ENCODE results near the gene RHOT2. TPM values are rescaled to one million over a fixed set of nuclear protein-coding genes. Genes with fewer than 3 reads are reported as not detected.

RHOT2 gene
- total and polyA plus RNA-seq, 9 of the 15 experiments (the other 6 are each of a cell fraction or from before 2014, with no cell fraction given), result 5.0 to 373 (median 112) TPM

- TF ChIP-seq UBTF (IDR thresholded peaks at IDR 0.05; ENCODE audit: borderline replicate concordance in 1 of 2, low read depth in 2 of 2, low read length in 2 of 2) (peak in 1 of 2 experiments; percentile 38; a peak in 1 of 4 replicates), ZNF511 (CRISPR knock-in tag; IDR thresholded peaks at IDR 0.05) (peak; percentile 21; the same call in 1 of the 2 replicates), KDM2B (CRISPR knock-in tag; IDR thresholded peaks at IDR 0.05) (peak; percentile 17; the same call in 1 of the 2 replicates), BACH1 (tag; IDR thresholded peaks at IDR 0.05) (no peak), KDM5B (IDR thresholded peaks at IDR 0.05; ENCODE audit: insufficient replicate concordance, low read depth, low read length) (peak; percentile 50), ATF1 (CRISPR knock-in tag; IDR thresholded peaks at IDR 0.05) (no peak), ATF1 (tag; IDR thresholded peaks at IDR 0.05) (0 out of 2 replicates have a peak, but pooled peaks have one; percentile 40), SAFB (IDR thresholded peaks at IDR 0.05; ENCODE audit: borderline replicate concordance, low read depth, low read length) (0 out of 2 replicates have a peak, but pooled peaks have one; percentile 36), KLF1 (tag; IDR thresholded peaks at IDR 0.05) (no peak), THAP7 (CRISPR knock-in tag; IDR thresholded peaks at IDR 0.05) (no peak), PHF8 (IDR thresholded peaks at IDR 0.05; ENCODE audit: borderline replicate concordance, low read length) (peak; percentile 34; the same call in 1 of the 2 replicates), NR2C2 (CRISPR knock-in tag; IDR thresholded peaks at IDR 0.05) (no peak), NR2C2 (tag; IDR thresholded peaks at IDR 0.05) (peak; percentile 86), MITF (IDR thresholded peaks at IDR 0.05) (0 out of 2 replicates have a peak, but pooled peaks have one; percentile 24), DMBX1 (CRISPR knock-in tag; IDR thresholded peaks at IDR 0.05; ENCODE audit: borderline replicate concordance) (no peak), PRMT5 (CRISPR knock-in tag; IDR thresholded peaks at IDR 0.05) (0 out of 2 replicates have a peak, but pooled peaks have one; percentile 68), EP400 (IDR thresholded peaks at IDR 0.05) (peak; percentile 41; the same call in 1 of the 2 replicates), ZBTB33 (CRISPR knock-in tag; IDR thresholded peaks at IDR 0.05) (peak; percentile 48; the same call in 1 of the 2 replicates), USF1 (CRISPR knock-in tag; IDR thresholded peaks at IDR 0.05) (peak; percentile 56)
These were observed 25.5 kb upstream of the RHOT2 start (continued) for GRCh38 chr16:642189-643049.

All from K562 (cell line).